ENCODE data around the gene TMEM59L. TPM values are rescaled to one million over a fixed set of nuclear protein-coding genes. Genes with fewer than 3 reads are reported as not detected.

TMEM59L gene
- total and polyA plus RNA-seq, 10 of the 15 experiments (the other 5 are each of a cell fraction or from before 2014, with no cell fraction given) = 0.06 TPM; not detected in 9

DNA sequence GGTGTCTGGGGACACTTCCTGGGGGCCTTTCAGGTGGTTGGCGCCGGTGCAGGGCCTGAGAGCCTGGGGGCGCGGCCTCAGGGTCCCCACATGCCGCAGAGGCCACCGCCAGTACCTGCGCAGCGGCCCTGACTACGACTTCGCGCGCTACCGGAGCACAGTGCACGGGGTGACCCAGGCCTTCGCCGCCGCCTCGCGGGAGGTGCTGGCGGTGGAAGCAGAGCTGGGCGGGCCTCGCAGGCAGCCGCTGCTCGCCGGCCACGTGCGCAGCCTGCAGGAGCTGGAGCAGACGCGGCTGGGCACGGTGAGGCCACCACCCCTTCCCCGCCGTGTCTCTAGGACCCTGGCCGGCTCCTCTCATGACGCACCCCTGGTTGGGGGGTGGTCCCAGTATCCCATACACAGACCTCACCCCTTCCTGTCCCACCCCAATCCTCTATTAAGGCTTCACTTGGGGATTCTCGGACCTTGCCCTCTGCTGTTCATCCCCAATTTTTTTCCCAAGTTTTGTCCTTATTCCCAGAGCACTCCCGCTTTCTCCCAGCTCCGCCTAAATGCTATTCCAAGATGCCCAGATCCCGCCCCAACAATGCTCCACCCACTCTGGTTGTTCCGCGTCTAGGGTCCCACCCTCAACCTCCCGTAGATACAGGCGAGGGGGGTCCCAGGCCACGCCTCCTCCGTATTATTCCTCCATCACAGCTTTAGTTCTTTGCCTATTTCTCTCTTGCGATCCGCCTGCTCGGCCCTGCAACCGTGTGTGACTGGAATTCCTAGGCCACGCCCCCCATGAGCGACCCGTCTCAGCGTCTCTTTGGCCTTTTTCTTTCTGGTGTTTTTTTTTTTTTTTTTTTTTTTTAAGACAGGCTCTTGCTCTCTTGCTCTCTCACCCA is 23.0 kb upstream of the TMEM59L start (continued):
- TF ChIP-seq, protein P1, sequence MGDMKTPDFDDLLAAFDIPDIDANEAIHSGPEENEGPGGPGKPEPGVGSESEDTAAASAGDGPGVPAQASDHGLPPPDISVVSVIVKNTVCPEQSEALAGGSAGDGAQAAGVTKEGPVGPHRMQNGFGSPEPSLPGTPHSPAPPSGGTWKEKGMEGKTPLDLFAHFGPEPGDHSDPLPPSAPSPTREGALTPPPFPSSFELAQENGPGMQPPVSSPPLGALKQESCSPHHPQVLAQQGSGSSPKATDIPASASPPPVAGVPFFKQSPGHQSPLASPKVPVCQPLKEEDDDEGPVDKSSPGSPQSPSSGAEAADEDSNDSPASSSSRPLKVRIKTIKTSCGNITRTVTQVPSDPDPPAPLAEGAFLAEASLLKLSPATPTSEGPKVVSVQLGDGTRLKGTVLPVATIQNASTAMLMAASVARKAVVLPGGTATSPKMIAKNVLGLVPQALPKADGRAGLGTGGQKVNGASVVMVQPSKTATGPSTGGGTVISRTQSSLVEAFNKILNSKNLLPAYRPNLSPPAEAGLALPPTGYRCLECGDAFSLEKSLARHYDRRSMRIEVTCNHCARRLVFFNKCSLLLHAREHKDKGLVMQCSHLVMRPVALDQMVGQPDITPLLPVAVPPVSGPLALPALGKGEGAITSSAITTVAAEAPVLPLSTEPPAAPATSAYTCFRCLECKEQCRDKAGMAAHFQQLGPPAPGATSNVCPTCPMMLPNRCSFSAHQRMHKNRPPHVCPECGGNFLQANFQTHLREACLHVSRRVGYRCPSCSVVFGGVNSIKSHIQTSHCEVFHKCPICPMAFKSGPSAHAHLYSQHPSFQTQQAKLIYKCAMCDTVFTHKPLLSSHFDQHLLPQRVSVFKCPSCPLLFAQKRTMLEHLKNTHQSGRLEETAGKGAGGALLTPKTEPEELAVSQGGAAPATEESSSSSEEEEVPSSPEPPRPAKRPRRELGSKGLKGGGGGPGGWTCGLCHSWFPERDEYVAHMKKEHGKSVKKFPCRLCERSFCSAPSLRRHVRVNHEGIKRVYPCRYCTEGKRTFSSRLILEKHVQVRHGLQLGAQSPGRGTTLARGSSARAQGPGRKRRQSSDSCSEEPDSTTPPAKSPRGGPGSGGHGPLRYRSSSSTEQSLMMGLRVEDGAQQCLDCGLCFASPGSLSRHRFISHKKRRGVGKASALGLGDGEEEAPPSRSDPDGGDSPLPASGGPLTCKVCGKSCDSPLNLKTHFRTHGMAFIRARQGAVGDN (IDR thresholded peaks at IDR 0.05) = peak; percentile 98
- TF ChIP-seq, protein P2, sequence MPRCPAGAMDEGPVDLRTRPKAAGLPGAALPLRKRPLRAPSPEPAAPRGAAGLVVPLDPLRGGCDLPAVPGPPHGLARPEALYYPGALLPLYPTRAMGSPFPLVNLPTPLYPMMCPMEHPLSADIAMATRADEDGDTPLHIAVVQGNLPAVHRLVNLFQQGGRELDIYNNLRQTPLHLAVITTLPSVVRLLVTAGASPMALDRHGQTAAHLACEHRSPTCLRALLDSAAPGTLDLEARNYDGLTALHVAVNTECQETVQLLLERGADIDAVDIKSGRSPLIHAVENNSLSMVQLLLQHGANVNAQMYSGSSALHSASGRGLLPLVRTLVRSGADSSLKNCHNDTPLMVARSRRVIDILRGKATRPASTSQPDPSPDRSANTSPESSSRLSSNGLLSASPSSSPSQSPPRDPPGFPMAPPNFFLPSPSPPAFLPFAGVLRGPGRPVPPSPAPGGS (IDR thresholded peaks at IDR 0.05; ENCODE audit: borderline replicate concordance, insufficient read depth, low read depth, low read length, poor library complexity, severe bottlenecking) = no peak
- TF ChIP-seq ESRRA (IDR thresholded peaks at IDR 0.05; ENCODE audit: low read length) (no peak), IKZF1 (conservative IDR thresholded peaks at IDR 0.05) (peak; percentile 21), NR2C2 (IDR thresholded peaks at IDR 0.05; ENCODE audit: borderline replicate concordance, control insufficient read depth, insufficient read length, low read depth) (no peak), BHLHE40 (IDR thresholded peaks at IDR 0.05; ENCODE audit: borderline replicate concordance in 1 of 2, low read depth in 2 of 2, low read length in 1 of 2) (peak; percentile 58 to 92; a peak in 3 of 4 replicates), RAD21 (IDR thresholded peaks at IDR 0.05; ENCODE audit: insufficient read depth, low read depth, low read length) (no peak)
